Subcutaneous abdominal adipose tissue (tissue), 5 donors: ENCODE results near the gene CNBP.
A peak's percentile ranks its signal among the peaks of the same experiment; 100 is the strongest.
"Not testable (repeated sequence)": the region's sequence is repeated elsewhere in the genome, so short reads cannot be mapped to it uniquely, and the experiment has no call there.

Experiments
- H3K27ac ChIP-seq: one replicate; pipeline ENCODE4 v1.7.0; 2013; ENCODE audit warnings: low read depth, mild to moderate bottlenecking, inconsistent platforms, low read length, moderate library complexity
- H3K27me3 ChIP-seq, 5 donors: one replicate each; pipeline ENCODE4 v1.7.0; 2013; ENCODE audit warnings: low read length in 5 of 5, inconsistent platforms in 1 of 5; ENCODE audit not compliant: control insufficient read depth in 5 of 5, insufficient read depth in 4 of 5
- H3K36me3 ChIP-seq, 5 donors: one replicate each; pipeline ENCODE4 v1.7.0; 2013; ENCODE audit warnings: low read length in 5 of 5; ENCODE audit not compliant: control insufficient read depth in 5 of 5, insufficient read depth in 5 of 5
- H3K4me1 ChIP-seq, 5 donors: one replicate each; pipeline ENCODE4 v1.7.0; 2013; ENCODE audit warnings: low read length in 5 of 5, mild to moderate bottlenecking in 3 of 5, moderate library complexity in 1 of 5; ENCODE audit not compliant: control insufficient read depth in 5 of 5, insufficient read depth in 5 of 5
- H3K4me3 ChIP-seq, 5 donors: one replicate each; pipeline ENCODE4 v1.7.0; 2013; ENCODE audit warnings: low read length in 5 of 5, low read depth in 1 of 5
- H3K9ac ChIP-seq, 5 donors: one replicate each; pipeline ENCODE4 v1.7.0; 2013; ENCODE audit warnings: low read length in 5 of 5, mild to moderate bottlenecking in 4 of 5, moderate library complexity in 3 of 5
- H3K9me3 ChIP-seq, 5 donors: one replicate each; pipeline ENCODE4 v1.7.0; 2013; ENCODE audit warnings: low read length in 5 of 5; ENCODE audit not compliant: control insufficient read depth in 5 of 5
- donor health status: healthy.
- donor health status: healthy.
- donor health status: healthy.
- donor health status: healthy.
- donor health status: healthy.

Gene CNBP

DNA sequence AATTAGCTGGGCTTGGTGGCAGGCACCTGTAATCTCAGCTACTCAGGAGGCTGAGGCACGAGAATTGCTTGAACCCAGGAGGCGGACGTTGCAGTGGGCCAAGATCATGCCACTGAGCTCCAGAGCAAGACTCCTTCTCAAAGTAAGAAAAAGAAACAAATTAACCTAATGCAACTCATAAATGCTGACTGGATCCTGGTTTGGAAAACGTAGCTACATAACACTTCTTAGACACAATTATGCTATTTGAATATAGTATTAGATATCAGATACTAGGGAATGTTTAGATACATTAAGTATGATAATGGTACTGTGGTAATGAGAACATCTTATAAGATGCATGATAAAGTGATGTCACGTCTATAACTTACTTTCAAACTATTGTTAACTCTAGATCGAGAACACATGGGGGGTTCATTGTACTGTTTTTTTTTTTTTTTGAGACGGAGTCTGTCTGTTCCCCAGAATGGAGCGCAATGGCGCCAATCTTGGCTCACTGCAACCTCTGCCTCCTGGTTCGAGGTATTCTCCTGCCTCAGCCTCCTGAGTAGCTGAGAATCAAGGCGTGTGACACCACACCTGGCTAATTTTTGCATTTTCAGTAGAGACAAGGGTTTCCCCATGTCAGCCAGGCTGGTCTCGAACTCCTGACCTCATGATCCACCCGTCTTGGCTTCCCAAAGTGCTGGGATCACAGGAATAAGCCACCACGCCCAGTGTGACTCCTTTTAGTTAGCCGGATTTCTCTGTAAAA, 16.9 kb downstream of the CNBP start:
- Histone ChIP-seq H3K36me3 (peaks cover 29 to 59% (median 51%) of the 10 kb centered on the region in 5 donors), H3K9ac (no peak overlapping the region), H3K9me3 (no peaks in the 10 kb centered on the region), H3K4me1 (peaks cover 0 to 8% (median 7%) of the 10 kb centered on the region in 5 donors), H3K27me3 (no peaks in the 10 kb centered on the region), H3K27ac (no peak overlapping the region), H3K4me3 (no peak overlapping the region)

- H3K27me3 ChIP-seq = not testable (repeated sequence)
- peaks cover 25 to 49% (median 41%) of the 10 kb centered on the region in 5 donors for H3K36me3 ChIP-seq
Observed at GRCh38 chr3:129165594-129165993, 18.1 kb downstream of the CNBP start.

DNA sequence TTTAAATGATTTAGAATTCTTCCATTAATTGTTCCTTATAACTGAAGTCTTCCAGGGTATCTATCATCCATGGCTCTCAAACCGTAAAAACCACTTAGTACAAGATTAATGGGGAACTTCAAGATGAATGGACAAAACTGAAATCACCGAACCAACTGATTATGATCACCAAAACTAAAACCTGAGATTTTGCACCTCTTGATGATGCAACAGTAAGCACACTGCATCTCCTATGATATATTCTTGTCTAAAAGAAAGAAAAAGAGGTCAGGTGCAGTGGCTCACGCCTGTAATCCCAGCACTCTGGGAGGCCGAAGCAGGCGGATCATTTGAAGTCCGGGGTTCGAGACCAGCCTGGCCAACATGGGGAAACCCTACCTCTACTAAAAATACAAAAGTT, 19.2 kb downstream of the CNBP start:
- Histone ChIP-seq H3K27ac (no peak overlapping the region), H3K9ac (no peak overlapping the region), H3K36me3 (peaks cover 15 to 38% (median 30%) of the 10 kb centered on the region in 5 donors), H3K9me3 (no peaks in the 10 kb centered on the region), H3K4me1 (peaks cover 0 to 23% (median 19%) of the 10 kb centered on the region in 5 donors), H3K4me3 (no peak overlapping the region), H3K27me3 (no peaks in the 10 kb centered on the region)

More at GRCh38 chr3:129165594-129165993, 18.1 kb downstream of the CNBP start:
- H3K4me3 ChIP-seq, H3K27ac ChIP-seq, H3K9me3 ChIP-seq, H3K9ac ChIP-seq: not testable (repeated sequence)
- peaks cover 0 to 12% (median 8%) of the 10 kb centered on the region in 5 donors for H3K4me1 ChIP-seq

GRCh38 chr3:129162729-129163579, 20.7 kb downstream of the CNBP start:
- no peaks in the 10 kb centered on the region for H3K9me3 ChIP-seq
- H3K4me1 ChIP-seq = peaks cover 0 to 26% (median 24%) of the 10 kb centered on the region in 5 donors
- H3K9ac ChIP-seq = no peak overlapping the region
- no peak overlapping the region for H3K27ac ChIP-seq
- H3K36me3 ChIP-seq = peaks cover 14 to 38% (median 30%) of the 10 kb centered on the region in 5 donors
- no peaks in the 10 kb centered on the region for H3K27me3 ChIP-seq
- H3K4me3 ChIP-seq = no peak overlapping the region

- peak overlapping the region; percentile 96 for H3K27ac ChIP-seq
- peaks cover 11 to 38% (median 30%) of the 10 kb centered on the region in 5 donors for H3K36me3 ChIP-seq
- peak overlapping the region; percentile 84 to 91 (median 88) for H3K4me3 ChIP-seq
- H3K9ac ChIP-seq = peak overlapping the region; percentile 69 to 97 (median 90)
- H3K27me3 ChIP-seq = no peaks in the 10 kb centered on the region
- H3K4me1 ChIP-seq = peaks cover 0 to 26% (median 24%) of the 10 kb centered on the region in 5 donors
- H3K9me3 ChIP-seq = no peaks in the 10 kb centered on the region
Observed at GRCh38 chr3:129161860-129162271, 21.8 kb downstream of the CNBP start.

- no peaks in the 10 kb centered on the region for H3K9me3 ChIP-seq
- peaks cover 12 to 38% (median 28%) of the 10 kb centered on the region in 5 donors for H3K36me3 ChIP-seq
- peaks cover 0 to 26% (median 24%) of the 10 kb centered on the region in 5 donors for H3K4me1 ChIP-seq
- H3K27ac ChIP-seq = peak within 1 kb of the TSS; percentile 96
- peak within 1 kb of the TSS; percentile 84 to 96 (median 88) for H3K4me3 ChIP-seq
- peak within 1 kb of the TSS; percentile 75 to 97 (median 94) for H3K9ac ChIP-seq
- H3K27me3 ChIP-seq = no peaks in the 10 kb centered on the region
Observed at GRCh38 chr3:129160891-129161859, 22.5 kb downstream of the CNBP start, which contains the start of gene ISY1. TSS of gene ISY1 (minus strand) at chr3:129161063. CDS start at chr3:129160975, 88 bp downstream.

GRCh38 chr3:129144786-129145185, 38.9 kb downstream of the CNBP start:
- H3K27ac ChIP-seq = no peak overlapping the region
- H3K9me3 ChIP-seq = no peaks in the 10 kb centered on the region
- H3K27me3 ChIP-seq = no peaks in the 10 kb centered on the region
- H3K4me3 ChIP-seq = no peak overlapping the region
- no peak overlapping the region for H3K9ac ChIP-seq
- no peaks in the 10 kb centered on the region for H3K4me1 ChIP-seq
- peaks cover 16 to 48% (median 31%) of the 10 kb centered on the region in 5 donors for H3K36me3 ChIP-seq

DNA sequence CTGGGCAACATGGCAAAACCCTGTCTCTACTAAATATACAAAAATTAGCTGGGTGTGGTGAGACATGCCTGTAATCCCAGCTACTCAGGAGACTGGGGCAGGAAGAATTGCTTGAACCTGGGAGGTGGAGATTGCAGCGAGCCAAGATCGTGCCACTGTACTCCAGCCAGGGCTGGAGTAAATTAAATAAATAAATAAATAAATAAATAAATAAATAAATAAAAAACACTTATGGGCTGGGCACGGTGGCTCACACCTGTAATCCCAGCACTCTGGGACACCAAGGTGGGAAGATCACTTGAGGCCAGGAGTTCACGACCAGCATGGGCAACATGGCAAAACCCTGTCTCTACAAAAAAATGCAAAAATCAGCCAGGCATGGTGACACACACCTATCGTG, 42.7 kb downstream of the CNBP start:
- not testable (repeated sequence) for H3K27ac ChIP-seq, H3K9ac ChIP-seq, H3K4me3 ChIP-seq, H3K4me1 ChIP-seq, H3K9me3 ChIP-seq, H3K27me3 ChIP-seq
- peaks cover 16 to 61% (median 43%) of the 10 kb centered on the region in 5 donors for H3K36me3 ChIP-seq

- no peak overlapping the region for H3K9ac ChIP-seq
- no peaks in the 10 kb centered on the region for H3K9me3 ChIP-seq
- no peaks in the 10 kb centered on the region for H3K27me3 ChIP-seq
- H3K4me1 ChIP-seq = no peaks in the 10 kb centered on the region
- H3K36me3 ChIP-seq = peaks cover 16 to 54% (median 35%) of the 10 kb centered on the region in 5 donors
- H3K4me3 ChIP-seq = no peak overlapping the region
- no peak overlapping the region for H3K27ac ChIP-seq
Observed at GRCh38 chr3:129139911-129140310, 43.8 kb downstream of the CNBP start.
